GM12892 (cell line): ENCODE results near the gene CD276. TPM values are rescaled to one million over a fixed set of nuclear protein-coding genes. Genes with fewer than 3 reads are reported as not detected.
"Not testable (repeated sequence)": the region's sequence is repeated elsewhere in the genome, so short reads cannot be mapped to it uniquely, and the experiment has no call there.

ENCODE experiments used
- DNase-seq: peaks from one replicate; pipeline ENCODE4 v3.0.0; 2011; ENCODE audit not compliant: insufficient read length
- FAIRE-seq: peaks from 2 replicates; lab custom pipeline; 2011; peaks lifted over from hg19 to GRCh38; lab: Jason Lieb, UNC
- POLR2A ChIP-seq: IDR thresholded peaks from 2 replicates; pipeline ENCODE4 v1.6.1; 2011; ENCODE audit warnings: low read depth, low read length, control low read depth
- POLR2AphosphoS5 ChIP-seq: IDR thresholded peaks from 2 replicates; pipeline ENCODE4 v1.6.1; 2011; ENCODE audit warnings: low read depth, low read length, control low read depth
- TAF1 ChIP-seq: IDR thresholded peaks from 2 replicates; pipeline ENCODE4 v1.6.1; 2011; ENCODE audit warnings: low read depth, mild to moderate bottlenecking, control low read depth, low read length, borderline replicate concordance
- polyA plus RNA-seq: library from polyadenylated mRNA; unstranded; fragments of >200 nt; gene quantifications from one replicate; pipeline ENCODE4 v1.2.1, GENCODE V29; 2012; ENCODE audit warnings: missing spikeins, inconsistent platforms; ENCODE audit not compliant: missing spikeins

Gene CD276
- polyA plus RNA-seq = 0.13 TPM

DNA sequence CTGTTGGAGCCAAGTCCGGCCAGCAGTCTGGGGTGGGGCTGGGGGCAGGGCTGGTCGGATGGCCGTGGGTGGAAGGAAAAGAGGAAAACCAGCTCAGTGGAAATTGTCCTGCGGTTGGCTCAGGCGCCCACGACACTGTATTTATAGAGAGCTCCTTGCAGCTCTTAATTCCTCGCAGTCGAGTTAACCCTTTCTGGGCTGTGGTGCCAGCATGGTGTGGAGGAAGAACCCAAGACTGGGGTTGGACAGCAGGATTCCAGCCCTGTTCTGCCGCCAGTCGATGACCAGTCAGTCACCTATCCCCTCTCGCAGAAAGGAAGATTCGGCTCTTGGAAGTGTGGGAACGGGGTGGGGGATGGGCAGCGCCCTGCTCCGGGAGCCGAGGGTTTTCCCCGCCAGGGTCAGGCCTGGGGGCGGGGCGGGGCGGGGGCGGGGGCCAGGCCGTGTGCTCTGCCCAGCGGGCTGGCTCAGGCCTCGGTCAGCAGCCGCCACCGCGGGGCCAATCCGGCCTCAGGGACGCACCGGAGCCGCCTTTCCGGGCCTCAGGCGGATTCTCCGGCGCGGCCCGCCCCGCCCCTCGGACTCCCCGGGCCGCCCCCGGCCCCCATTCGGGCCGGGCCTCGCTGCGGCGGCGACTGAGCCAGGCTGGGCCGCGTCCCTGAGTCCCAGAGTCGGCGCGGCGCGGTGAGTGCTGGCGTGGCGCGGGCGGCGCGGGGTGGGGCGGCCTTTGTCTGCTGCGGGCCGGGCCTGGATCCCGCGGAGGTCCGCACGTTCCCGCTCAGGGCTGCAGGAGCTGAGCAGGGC lies at the start of gene CD276:
CD276 (plus strand) TSS at position 607 of the 804 bp plus-strand sequence. CDS start 15,257 bp downstream, outside the sequence.
- TF ChIP-seq POLR2A (no peak), POLR2AphosphoS5 (no peak), TAF1 (no peak)
- no peak for FAIRE-seq
- peak; percentile 40 for DNase-seq

- FAIRE-seq (no peak), DNase-seq (no peak)
- TF ChIP-seq TAF1 = no peak
- TF ChIP-seq POLR2AphosphoS5 = no peak
- TF ChIP-seq POLR2A = no peak
Measured at GRCh38 chr15:73637527-73637926, 46.7 kb upstream of the CD276 start.

DNA sequence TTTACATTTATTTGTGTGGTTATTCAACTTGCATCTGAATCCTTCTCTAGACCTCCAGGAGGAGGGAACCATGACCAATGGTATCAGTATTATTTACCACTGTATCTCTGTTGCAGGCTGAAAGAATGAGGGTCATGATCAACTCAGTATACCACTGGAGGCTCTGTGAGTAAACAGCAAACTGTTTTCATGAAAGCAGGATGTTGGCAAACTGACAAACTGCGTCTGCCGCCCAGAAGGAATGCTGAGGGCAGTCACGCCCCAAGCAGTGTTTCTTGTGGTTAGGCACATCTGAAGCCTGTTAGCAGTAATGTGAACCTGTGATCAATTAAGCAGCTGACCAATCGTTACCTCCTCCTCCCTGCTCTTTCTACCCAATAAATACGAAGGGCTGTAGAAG lies 44.7 kb upstream of the CD276 start:
- DNase-seq, FAIRE-seq: not testable (repeated sequence)

GRCh38 chr15:73647259-73648013 lies 36.7 kb upstream of the CD276 start:
- DNase-seq = no peak
- TF ChIP-seq POLR2AphosphoS5 (no peak), POLR2A (no peak), TAF1 (no peak)
- no peak for FAIRE-seq

GRCh38 chr15:73648014-73648295 lies 36.2 kb upstream of the CD276 start:
- no peak for DNase-seq
- TF ChIP-seq POLR2A = no peak
- no peak for TF ChIP-seq POLR2AphosphoS5
- TF ChIP-seq TAF1 = no peak
- no peak for FAIRE-seq

GRCh38 chr15:73650416-73651126 lies 33.6 kb upstream of the CD276 start:
- TF ChIP-seq POLR2A = no peak
- TF ChIP-seq POLR2AphosphoS5 = no peak
- no peak for TF ChIP-seq TAF1
- no peak for FAIRE-seq
- DNase-seq = no peak

DNA sequence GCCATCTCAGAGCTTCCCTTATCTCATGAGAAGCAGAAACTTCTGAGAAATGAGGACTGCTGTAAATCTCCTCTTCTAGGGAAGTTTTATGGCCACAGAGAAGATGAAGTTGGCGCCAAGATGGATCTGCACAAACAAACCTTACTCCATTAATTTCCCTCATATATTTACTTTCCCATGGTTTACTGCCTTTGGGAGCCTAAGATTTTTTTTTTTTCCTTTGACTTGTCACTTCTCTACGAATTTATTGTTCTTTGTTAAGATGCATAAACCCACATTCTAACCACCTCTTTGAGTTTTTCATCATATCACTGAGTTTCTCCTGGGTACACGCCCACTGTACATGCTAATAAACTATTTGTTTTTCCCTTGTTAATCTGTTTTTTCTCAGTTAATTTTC lies 29.5 kb upstream of the CD276 start:
- no peak for FAIRE-seq

GRCh38 chr15:73655724-73656123 lies 28.5 kb upstream of the CD276 start:
- DNase-seq (no peak), FAIRE-seq (no peak)
- TF ChIP-seq TAF1 (no peak), POLR2AphosphoS5 (no peak), POLR2A (no peak)

More for the DNA sequence above, 29.5 kb upstream of the CD276 start:
- TF ChIP-seq TAF1 (no peak), POLR2A (no peak), POLR2AphosphoS5 (no peak)
- DNase-seq = no peak

- DNase-seq (no peak), FAIRE-seq (no peak)
- no peak for TF ChIP-seq TAF1
- TF ChIP-seq POLR2AphosphoS5 = no peak
- no peak for TF ChIP-seq POLR2A
Measured at GRCh38 chr15:73658645-73659044, 25.5 kb upstream of the CD276 start.

DNA sequence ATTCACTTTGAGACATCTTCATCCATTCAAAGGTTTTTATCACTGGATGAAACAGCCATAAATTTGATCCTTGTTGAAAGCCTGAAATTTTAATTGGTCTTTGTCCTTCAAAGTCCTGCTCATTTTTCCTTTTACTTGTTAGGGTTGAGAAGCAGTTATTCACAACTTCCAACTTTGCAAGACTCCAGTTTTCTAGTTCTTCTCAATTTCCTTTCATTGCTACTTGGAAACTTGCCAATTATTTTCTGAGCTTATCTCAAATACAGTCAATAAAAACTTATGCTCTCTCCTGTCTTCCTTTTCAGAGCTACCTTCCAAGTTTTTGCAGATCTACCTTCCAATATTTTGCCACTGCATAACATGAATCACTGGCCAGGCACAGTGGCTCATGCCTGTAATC lies 23.7 kb upstream of the CD276 start:
- FAIRE-seq = no peak

DNA sequence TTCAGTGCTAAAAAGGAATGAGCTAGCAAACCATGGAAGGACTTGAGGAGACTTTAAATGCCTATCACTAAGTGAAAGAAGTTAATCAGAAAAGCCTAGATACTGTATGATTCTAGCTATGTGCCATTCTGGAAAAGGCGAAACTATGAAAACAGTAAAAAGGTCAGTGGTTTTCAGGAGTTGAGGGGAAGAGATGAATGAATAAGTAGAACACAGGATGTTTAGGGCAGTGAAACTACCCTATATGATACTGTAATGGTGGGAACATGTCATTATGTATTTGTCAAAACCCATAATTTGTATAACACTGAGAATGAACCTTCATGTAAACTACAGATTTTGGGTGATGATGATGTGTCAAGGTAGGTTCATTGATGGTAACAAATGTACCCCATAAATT lies 9.6 kb upstream of the CD276 start:
- no peak for FAIRE-seq
- TF ChIP-seq POLR2AphosphoS5 (no peak), POLR2A (no peak), TAF1 (no peak)
- DNase-seq = no peak

More for the DNA sequence above, 23.7 kb upstream of the CD276 start:
- DNase-seq = no peak
- TF ChIP-seq POLR2A = no peak
- TF ChIP-seq TAF1 = no peak
- TF ChIP-seq POLR2AphosphoS5 = no peak

DNA sequence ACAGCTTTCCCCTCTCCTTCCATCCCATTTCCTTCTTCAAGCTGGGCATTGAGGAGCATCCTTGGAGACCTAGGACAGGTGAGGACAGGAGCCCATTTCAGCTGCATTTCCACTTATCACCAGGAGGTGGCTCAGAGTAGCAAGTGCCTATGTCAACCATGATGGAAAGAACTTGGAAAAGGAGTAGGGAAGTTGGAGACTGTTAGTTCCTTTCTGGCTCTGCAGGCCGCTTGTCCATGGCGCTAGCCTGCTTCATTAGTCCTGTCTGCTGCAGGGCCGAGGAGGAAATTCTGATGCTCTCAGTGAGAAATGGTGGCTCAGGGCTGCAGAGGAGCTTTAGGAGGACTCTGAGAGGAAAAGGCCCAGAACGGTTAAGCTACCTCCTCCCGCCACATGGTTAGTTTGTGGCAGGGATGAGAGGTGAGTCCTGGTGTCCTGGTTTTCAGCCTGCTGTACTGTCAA lies 7.0 kb upstream of the CD276 start:
- TF ChIP-seq POLR2A (no peak), POLR2AphosphoS5 (no peak), TAF1 (no peak)
- no peak for FAIRE-seq
- DNase-seq = no peak
